Cortex of kidney (tissue), 1 donor: ENCODE results near the gene MXRA7.
"Not testable (repeated sequence)": the region's sequence is repeated elsewhere in the genome, so short reads cannot be mapped to it uniquely, and the experiment has no call there.

Experiments
- DNase-seq: peaks from one replicate; lab custom pipeline; 2025; lab: John Stamatoyannopoulos, UW

Gene MXRA7

DNA sequence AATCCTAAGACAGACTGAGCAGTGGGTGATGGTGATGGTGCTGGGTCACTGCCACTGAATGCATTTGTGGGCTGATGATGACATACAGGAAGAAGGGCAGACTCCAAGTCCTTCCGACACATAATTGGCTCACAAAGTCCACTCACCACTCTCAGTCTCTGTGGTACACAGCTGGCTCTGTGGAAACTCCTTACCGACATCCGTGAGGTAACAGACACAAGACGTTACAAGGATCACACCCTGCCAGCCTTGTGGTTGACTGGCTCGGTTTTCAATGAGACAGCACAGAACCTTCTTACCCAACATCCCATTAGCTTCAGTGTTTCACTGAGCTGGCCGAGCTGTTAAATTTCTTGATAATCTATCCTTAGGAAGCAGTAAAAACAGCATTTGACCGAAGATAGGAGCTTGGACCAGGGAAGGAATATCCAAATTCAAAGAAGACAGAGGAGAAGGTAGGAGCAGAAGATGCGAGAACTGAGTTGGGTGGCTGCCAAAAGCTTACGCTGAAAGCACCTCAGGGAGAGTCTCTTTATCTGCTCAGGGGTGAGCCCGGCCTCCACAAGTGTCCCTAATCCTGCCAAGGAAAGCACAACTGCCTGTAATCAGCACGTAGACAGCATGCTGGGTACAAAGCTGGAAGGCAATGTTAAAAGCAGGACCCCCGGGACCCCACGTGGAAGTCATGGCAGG is 5.5 kb upstream of the MXRA7 start:
- DNase-seq = no peak

GRCh38 chr17:76715496-76715830 is 4.7 kb upstream of the MXRA7 start:
- DNase-seq = no peak

GRCh38 chr17:76714822-76715495 is 4.2 kb upstream of the MXRA7 start:
- DNase-seq = no peak

- no peak for DNase-seq
Measured at GRCh38 chr17:76714336-76714735, 3.6 kb upstream of the MXRA7 start.

GRCh38 chr17:76713765-76714164 is 3.0 kb upstream of the MXRA7 start:
- no peak for DNase-seq

- DNase-seq = not testable (repeated sequence)
Measured at GRCh38 chr17:76712321-76712720, 1.6 kb upstream of the MXRA7 start.

- DNase-seq = not testable (repeated sequence)
Measured at GRCh38 chr17:76709951-76710862, 558 bp downstream of the MXRA7 start.

DNA sequence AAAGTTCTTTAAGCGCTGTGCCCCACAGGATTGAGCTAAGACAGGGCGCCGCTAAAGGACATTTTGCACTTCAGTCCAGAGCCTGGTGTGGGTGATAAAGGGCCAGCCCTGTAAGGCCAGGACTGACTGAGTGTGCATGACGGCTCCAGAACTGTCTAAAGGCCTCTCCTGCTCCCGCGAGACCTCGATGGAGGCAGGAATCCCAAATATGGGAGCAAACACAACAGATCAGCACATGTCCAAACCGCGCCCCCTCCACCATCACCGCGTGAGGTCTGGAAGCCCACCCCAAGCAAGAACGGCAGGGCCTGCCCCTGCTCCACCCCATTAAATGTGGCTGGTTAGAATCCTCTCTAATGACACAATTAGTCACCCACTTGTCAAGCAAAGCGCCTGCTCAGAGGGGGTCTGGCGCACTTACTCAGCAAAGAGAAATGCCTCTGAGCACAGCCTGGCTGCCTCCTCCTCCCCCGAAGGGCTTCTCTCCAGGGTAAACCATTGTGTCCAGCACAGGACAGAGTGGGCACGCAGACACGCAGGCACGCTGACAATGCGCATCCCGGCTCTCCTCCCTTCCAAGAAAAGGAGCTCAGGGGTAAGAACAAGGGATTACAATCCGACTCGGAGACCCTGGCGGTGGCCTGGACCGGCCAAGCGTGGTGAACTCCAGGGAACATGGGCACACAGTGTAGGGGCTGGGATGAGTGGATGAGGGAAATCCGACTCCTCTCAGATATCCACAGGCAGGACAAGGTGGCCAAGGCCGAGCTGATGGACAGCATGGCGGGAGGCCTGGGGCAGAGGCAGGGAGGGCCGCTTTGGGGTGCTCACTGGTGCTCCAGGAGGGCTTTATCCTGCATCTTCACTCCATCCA is 1.5 kb downstream of the MXRA7 start:
- no peak for DNase-seq

DNA sequence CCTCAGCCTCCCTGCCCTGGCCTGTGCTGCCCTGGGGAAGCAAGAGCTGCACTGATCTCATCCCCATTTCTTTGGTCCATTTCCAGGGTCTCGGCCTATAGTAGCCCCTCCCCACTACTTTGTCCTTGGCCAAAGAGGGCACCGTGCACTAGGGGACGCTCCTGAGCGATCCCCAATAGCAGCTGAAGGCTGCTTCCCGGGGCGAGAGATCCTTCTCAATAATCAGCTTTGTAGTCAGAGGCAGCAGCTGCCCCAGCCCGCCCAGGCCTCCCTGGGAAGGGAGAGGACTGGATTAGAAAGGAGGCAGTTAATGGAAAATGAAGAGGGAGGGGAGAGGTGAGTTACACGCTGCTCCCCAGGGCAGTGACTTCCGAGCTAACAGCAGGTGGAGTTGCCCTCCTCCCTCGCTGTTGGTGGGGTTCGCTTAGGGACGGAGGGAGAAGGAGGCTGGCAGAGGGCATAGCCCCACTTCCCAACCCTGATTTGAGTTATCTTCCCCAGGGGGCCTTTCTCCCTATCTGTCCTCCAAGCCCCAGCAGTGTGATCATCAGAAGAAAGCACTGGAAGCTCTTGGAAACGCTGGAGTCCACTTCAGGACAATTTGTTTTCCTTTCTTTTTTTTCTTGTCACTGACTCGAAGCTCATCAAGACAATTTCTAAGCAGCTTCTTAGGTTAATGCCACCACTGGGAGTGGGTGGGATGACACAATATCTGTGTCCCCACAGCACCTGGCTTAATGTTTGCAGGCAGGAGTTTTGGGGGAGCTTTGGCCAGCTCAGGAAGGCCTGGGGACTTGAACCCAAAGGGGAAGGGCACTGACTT is 2.6 kb downstream of the MXRA7 start:
- DNase-seq = no peak

GRCh38 chr17:76706817-76707216 is 3.9 kb downstream of the MXRA7 start:
- DNase-seq = no peak

DNA sequence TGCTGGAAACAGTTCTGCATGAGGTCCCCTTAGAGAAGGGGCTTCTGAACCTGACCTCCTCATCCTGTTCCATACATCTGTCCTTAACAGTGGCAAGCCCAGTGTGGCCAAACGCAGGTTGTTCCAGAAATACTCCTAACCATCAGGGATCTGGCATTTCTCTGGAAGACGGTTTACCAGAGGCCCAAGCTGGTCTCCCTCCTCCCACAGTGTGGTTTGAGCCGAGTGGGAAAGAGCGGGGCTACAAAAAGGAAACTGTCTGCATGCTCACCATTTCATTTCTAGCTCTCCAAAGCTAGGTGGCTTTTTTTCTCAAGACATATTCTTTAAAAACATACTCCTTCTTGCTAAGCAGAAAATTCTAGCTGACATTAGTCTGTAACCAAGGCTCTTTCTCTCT is 6.0 kb downstream of the MXRA7 start:
- DNase-seq = no peak

GRCh38 chr17:76702941-76703637 is 7.7 kb downstream of the MXRA7 start:
- DNase-seq = no peak

GRCh38 chr17:76702076-76702475 is 8.7 kb downstream of the MXRA7 start:
- DNase-seq = no peak

- DNase-seq = no peak
Measured at GRCh38 chr17:76701471-76701967, 9.2 kb downstream of the MXRA7 start.

GRCh38 chr17:76700617-76701470 is 9.9 kb downstream of the MXRA7 start:
- no peak for DNase-seq

DNA sequence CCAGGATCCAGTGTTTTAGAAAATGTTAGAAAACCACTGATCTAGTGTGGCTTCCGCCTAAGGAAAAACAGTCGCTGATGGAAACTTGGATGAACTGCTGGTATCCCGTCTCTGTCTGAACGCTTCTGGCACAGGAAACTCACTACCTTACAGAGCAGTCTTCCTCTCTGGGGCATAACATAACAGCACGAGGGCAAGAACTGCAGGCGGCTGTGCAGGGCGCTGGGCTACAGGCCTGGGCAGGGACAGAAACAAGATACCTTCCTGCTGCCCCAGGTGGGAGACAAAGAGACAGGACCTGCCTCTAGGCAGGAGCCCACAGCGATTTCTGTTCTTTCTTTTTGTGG is 10.5 kb downstream of the MXRA7 start:
- DNase-seq = no peak

- not testable (repeated sequence) for DNase-seq
Measured at GRCh38 chr17:76698466-76698977, 12.2 kb downstream of the MXRA7 start.

GRCh38 chr17:76697702-76698465 is 12.9 kb downstream of the MXRA7 start:
- no peak for DNase-seq
